Cardiac fibroblast (primary cell): ENCODE measurements around the gene CHMP6.

Source experiments
- DNase-seq, 2 donors: peaks; one replicate each; pipeline versions ENCODE4 v3.0.0 to v3.0.0-alpha.2; 2010; ENCODE audit warnings: low read depth in 2 of 2
- H3K4me3 ChIP-seq, 2 donors: replicated peaks in 1 of 2; 1 replicate in 1 of 2; 2 replicates in 1 of 2; pipeline ENCODE4 v1.5.1; 2011; ENCODE audit warnings: low read depth in 2 of 2, low read length in 2 of 2, mild to moderate bottlenecking in 2 of 2, moderate library complexity in 1 of 2
- CTCF ChIP-seq: IDR thresholded peaks from one replicate; pipeline ENCODE4 v1.5.1; 2011; ENCODE audit warnings: low read depth, mild to moderate bottlenecking, low read length, inconsistent platforms

Gene CHMP6

DNA sequence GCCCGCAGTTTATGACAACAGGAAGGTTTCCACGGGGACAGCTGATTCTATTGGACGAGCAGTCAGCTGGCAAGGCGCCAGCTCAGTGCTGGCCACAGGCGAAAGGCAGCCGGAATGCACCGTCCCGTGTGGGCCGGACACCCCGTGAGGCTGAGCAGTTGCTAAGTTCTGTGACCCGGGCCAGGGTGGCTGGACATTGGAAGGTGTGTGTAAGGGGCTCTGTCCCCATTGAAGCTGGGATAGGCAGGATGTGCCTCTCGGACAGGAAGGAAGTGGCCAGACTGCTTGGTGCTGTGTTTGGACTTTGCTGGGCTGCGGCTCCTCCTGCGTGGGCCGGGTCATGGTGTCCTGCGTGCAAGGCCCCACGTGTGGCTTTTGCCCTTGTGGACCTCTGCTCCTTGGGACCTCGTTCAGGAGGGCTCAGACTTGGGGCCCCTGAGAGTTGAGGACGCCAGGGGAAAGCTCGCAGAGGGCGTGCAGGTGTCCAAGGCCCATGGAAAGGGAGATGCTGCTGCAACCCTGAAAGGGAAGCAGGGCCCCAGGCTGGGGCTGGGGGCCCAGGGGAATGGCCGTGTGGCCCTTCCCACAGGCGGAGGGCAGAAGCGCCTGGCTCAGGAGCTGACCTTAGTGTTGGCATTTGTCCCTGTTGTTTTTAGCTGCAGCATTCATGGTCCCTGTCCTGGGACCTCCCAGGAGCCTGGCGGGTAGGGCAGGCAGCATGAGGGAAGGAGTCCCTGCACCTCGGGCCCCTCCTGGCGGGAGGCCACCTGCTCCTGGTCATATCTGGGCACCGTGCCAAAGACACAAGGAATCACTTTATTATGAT, 53.3 kb downstream of the CHMP6 start:
- TF ChIP-seq CTCF = no peak
- no peak overlapping the region for H3K4me3 ChIP-seq
- DNase-seq = peak; percentile 68 to 75

- TF ChIP-seq CTCF = no peak
- DNase-seq = no peak
- no peak overlapping the region for H3K4me3 ChIP-seq
These were observed 54.0 kb downstream of the CHMP6 start for GRCh38 chr17:81045590-81046095.

- TF ChIP-seq CTCF = no peak
- no peak for DNase-seq
- no peak overlapping the region for H3K4me3 ChIP-seq
These were observed 54.6 kb downstream of the CHMP6 start for GRCh38 chr17:81046132-81046769.

DNA sequence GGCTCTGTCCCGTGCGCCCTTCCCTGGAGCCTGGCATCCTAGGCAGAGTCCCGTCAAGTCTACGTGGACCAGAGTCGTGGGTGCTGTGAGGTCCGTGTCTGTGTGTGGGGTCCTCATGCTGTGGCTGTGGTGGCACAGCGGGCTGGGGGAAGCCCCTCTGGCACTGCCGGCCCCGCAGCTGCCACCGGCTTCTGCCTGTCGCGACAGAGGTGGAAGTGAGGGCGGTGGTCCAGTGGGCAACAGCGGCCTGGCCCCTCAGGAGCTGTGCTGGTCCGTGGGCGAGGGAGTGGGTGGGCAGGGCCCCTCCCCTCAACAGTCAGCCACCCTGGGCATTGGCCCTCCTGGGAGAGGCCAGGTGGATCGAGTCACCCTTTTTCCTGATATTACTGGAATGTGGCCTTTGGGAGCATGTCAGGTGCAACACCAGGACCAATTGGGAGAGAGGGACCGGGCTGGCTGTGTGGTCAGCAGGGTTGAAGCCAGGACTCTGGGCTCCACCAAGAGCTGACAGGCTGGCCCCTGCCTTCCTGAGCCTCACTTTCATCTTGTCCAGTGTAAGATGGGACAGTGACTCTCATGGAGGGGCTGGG, 55.2 kb downstream of the CHMP6 start:
- H3K4me3 ChIP-seq = no peak overlapping the region
- no peak for DNase-seq
- TF ChIP-seq CTCF = no peak

GRCh38 chr17:81048827-81049371, 57.3 kb downstream of the CHMP6 start:
- no peak overlapping the region for H3K4me3 ChIP-seq
- no peak for DNase-seq
- TF ChIP-seq CTCF = no peak

DNA sequence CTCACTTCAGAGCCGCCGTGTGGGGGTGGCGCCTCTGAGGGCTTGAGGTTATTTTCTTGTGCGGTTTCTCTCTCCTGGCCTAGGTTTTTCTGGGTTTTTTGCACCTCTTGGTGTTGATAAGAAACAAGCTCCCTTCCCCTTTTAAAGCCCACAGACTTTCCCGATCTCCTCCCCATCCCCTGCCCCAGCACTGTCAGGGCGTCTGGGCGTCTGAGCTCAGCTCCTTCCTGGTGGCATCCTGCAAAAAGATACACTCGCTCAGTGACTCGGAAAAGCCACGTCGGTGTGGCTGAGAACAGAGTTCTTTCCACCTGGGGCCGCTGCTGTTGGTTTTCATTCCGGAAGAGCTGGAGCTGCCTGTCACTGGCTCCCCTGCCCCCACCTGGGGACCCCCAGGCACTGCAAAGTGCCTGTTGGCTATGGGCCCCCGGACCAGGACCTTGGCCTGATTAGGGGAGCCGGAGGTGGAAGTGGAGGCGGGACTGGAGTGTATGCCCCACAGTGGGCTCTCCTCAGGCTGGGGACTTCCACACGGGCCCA, 57.8 kb downstream of the CHMP6 start:
- TF ChIP-seq CTCF = no peak
- no peak overlapping the region for H3K4me3 ChIP-seq
- no peak for DNase-seq
